PC-9 (cell line): ENCODE measurements around the gene FCHO2. TPM values are rescaled to one million over a fixed set of nuclear protein-coding genes. Genes with fewer than 3 reads are reported as not detected.
"Not testable (repeated sequence)": the region's sequence is repeated elsewhere in the genome, so short reads cannot be mapped to it uniquely, and the experiment has no call there.

Source experiments
- BruUV-seq: library from RNA; stranded (reverse); fragments of 400-500 nt; replicated peaks from 2 replicates; lab custom pipeline; 2021; lab: Mats Ljungman, UMichigan
- CTCF ChIA-PET: fragments of 300-600 bp; sonication (Branson Sonifier 250); formaldehyde crosslinking; loops from one replicate; lab custom pipeline; 2022; ENCODE audit warnings: antibody characterized with exemption; lab: Charles Lee
- POLR2A ChIA-PET: fragments of 300-600 bp; sonication (Branson Sonifier 250); formaldehyde crosslinking; loops from one replicate; lab custom pipeline; 2022; ENCODE audit warnings: antibody characterized with exemption; ENCODE audit not compliant: unreplicated experiment; lab: Charles Lee
- DNase-seq, 2 experiments: peaks; one replicate each; pipeline versions ENCODE4 v3.0.0 to v3.0.0-alpha.2; 2015 to 2022; ENCODE audit warnings: mixed read lengths in 1 of 2
- H2AFZ ChIP-seq: fragments of 200-600 bp; sonication (generic); 2 replicates; pipeline ENCODE4 v1.8.1; 2017; ENCODE audit warnings: antibody characterized with exemption
- H3F3A ChIP-seq: fragments of 200-600 bp; sonication (generic); 2 replicates; pipeline ENCODE4 v1.8.1; 2017; ENCODE audit warnings: antibody characterized with exemption, mild to moderate bottlenecking, low read depth; ENCODE audit not compliant: insufficient read depth
- H3K27ac ChIP-seq: fragments of 200-600 bp; sonication (generic); 2 replicates; pipeline ENCODE4 v1.6.1; 2016; ENCODE audit warnings: mixed run types
- H3K27me3 ChIP-seq: fragments of 200-600 bp; sonication (generic); 2 replicates; pipeline ENCODE4 v1.6.1; 2016; ENCODE audit warnings: low read depth, mixed run types; ENCODE audit not compliant: insufficient read depth
- H3K36me3 ChIP-seq: fragments of 200-600 bp; sonication (generic); 2 replicates; pipeline ENCODE4 v1.6.1; 2016; ENCODE audit warnings: low read depth, mixed run types
- H3K4me1 ChIP-seq: fragments of 200-600 bp; sonication (generic); replicated peaks from 2 replicates; pipeline ENCODE4 v1.6.1; 2016; ENCODE audit warnings: mixed run types; ENCODE audit not compliant: insufficient read depth
- H3K4me2 ChIP-seq: fragments of 200-600 bp; sonication (generic); 2 replicates; pipeline ENCODE4 v1.6.1; 2017; ENCODE audit warnings: mixed run types
- H3K4me3 ChIP-seq: fragments of 200-600 bp; sonication (generic); 2 replicates; pipeline ENCODE4 v1.6.1; 2016; ENCODE audit warnings: mixed run types
- H3K79me2 ChIP-seq: fragments of 200-600 bp; sonication (generic); 2 replicates; pipeline ENCODE4 v1.6.1; 2017; ENCODE audit warnings: low read depth, mixed run types
- H3K9me2 ChIP-seq: fragments of 200-600 bp; sonication (generic); 2 replicates; pipeline ENCODE4 v1.8.1; 2017; ENCODE audit warnings: mild to moderate bottlenecking; ENCODE audit not compliant: insufficient read depth
- H3K9me3 ChIP-seq: fragments of 200-600 bp; sonication (generic); 2 replicates; pipeline ENCODE4 v1.8.1; 2016; ENCODE audit warnings: low read depth; ENCODE audit not compliant: insufficient read depth
- H4K20me1 ChIP-seq: fragments of 200-600 bp; sonication (generic); 2 replicates; pipeline ENCODE4 v1.8.1; 2017; ENCODE audit not compliant: insufficient read depth
- CTCF ChIP-seq: fragments of 200-600 bp; sonication (generic); conservative IDR thresholded peaks from 2 replicates; pipeline ENCODE4 v1.6.1; 2017; ENCODE audit warnings: mixed run types, antibody characterized with exemption, mild to moderate bottlenecking, moderate library complexity
- EZH2 ChIP-seq: fragments of 200-600 bp; sonication (generic); IDR thresholded peaks from 2 replicates; pipeline ENCODE4 v1.8.0; 2017; ENCODE audit warnings: antibody characterized with exemption, low read depth
- intact Hi-C: fragments of 100-400 bp; cut with micrococcal nuclease; formaldehyde crosslinking; loops from one replicate; pipeline ENCODE4 v1.10.0; 2022; ENCODE audit not compliant: unreplicated experiment
- total RNA-seq: library from RNA; stranded (reverse); gene quantifications from 2 replicates; pipeline ENCODE4 v1.2.3, GENCODE V29; 2021

FCHO2 gene
- total RNA-seq, 1 experiment from 2014 or later, result 26.1 TPM

GRCh38 chr5:72922422-72922821 lies 33.4 kb upstream of the FCHO2 start:
- Histone ChIP-seq H3K4me2 (no peak overlapping the region), H3K36me3 (no peaks in the 10 kb centered on the region), H2AFZ (no peak overlapping the region), H3K9me2 (no peaks in the 10 kb centered on the region), H3K4me3 (no peak overlapping the region), H3K27ac (no peak overlapping the region), H3K4me1 (no peaks in the 10 kb centered on the region), H4K20me1 (no peaks in the 10 kb centered on the region), H3F3A (peaks cover 38% of the 10 kb centered on the region; the same call in 1 of the 2 replicates), H3K79me2 (no peaks in the 10 kb centered on the region), H3K27me3 (no peaks in the 10 kb centered on the region), H3K9me3 (no peaks in the 10 kb centered on the region)
- no peak for DNase-seq
- intact Hi-C loops, result loop anchor here (5.0 kb wide), 2 partner anchors 160 to 575 kb away; partner anchors contain the start of gene BTF3
- no peak for TF ChIP-seq EZH2
- ChIA-PET POLR2A (interaction anchor here (0.6 to 0.7 kb wide), 2 partner anchors 11 to 775 kb away, joined by 4 to 6 read pairs; no protein-coding TSS in a partner anchor), CTCF (interaction anchor here (0.6 kb wide), 1 partner anchor 307 kb away, joined by 5 read pairs; no protein-coding TSS in a partner anchor)
- BruUV-seq, result no TSS peak

- ChIA-PET POLR2A (no interaction called here), CTCF (no interaction called here)
- Histone ChIP-seq H4K20me1 (no peaks in the 10 kb centered on the region), H3K27me3 (no peaks in the 10 kb centered on the region), H3K4me3 (no peak overlapping the region), H3K9me3 (no peaks in the 10 kb centered on the region), H3K27ac (no peak overlapping the region), H2AFZ (no peak overlapping the region), H3K79me2 (no peaks in the 10 kb centered on the region), H3F3A (peaks cover 15% of the 10 kb centered on the region; the same call in 1 of the 2 replicates), H3K36me3 (no peaks in the 10 kb centered on the region), H3K9me2 (no peaks in the 10 kb centered on the region), H3K4me2 (no peak overlapping the region), H3K4me1 (no peaks in the 10 kb centered on the region)
- no TSS peak for BruUV-seq
- DNase-seq, result no peak
- intact Hi-C loops, result no loop called here
- no peak for TF ChIP-seq EZH2
- no peak for TF ChIP-seq CTCF
These were observed 30.4 kb upstream of the FCHO2 start for GRCh38 chr5:72925336-72926010.

- BruUV-seq, CTCF ChIA-PET, H3K4me2 ChIP-seq, H3K4me1 ChIP-seq, H3K9me2 ChIP-seq, POLR2A ChIA-PET, H3K36me3 ChIP-seq, DNase-seq, H3K9me3 ChIP-seq, H3F3A ChIP-seq, H4K20me1 ChIP-seq, H3K27ac ChIP-seq, H3K79me2 ChIP-seq, H2AFZ ChIP-seq, H3K27me3 ChIP-seq, H3K4me3 ChIP-seq, intact Hi-C loops: not testable (repeated sequence)
These were observed 23.2 kb upstream of the FCHO2 start for GRCh38 chr5:72932686-72933085.

- H3K9me2 ChIP-seq, H3K36me3 ChIP-seq, H3K27ac ChIP-seq, POLR2A ChIA-PET, H2AFZ ChIP-seq, H3K79me2 ChIP-seq, H3K4me1 ChIP-seq, H4K20me1 ChIP-seq, BruUV-seq, H3K27me3 ChIP-seq, intact Hi-C loops, DNase-seq, H3K4me2 ChIP-seq, H3F3A ChIP-seq, H3K4me3 ChIP-seq, CTCF ChIA-PET: not testable (repeated sequence)
- peaks cover 10% of the 10 kb centered on the region; the same call in 1 of the 2 replicates for H3K9me3 ChIP-seq
These were observed 20.7 kb upstream of the FCHO2 start for GRCh38 chr5:72934953-72935725.
